Measurements from ENCODE around the gene SLC26A3.

Gene SLC26A3

GRCh38 chr7:107751113-107751512 is 51.9 kb downstream of the SLC26A3 start:
- DNase-seq (ENCODE audit: low read depth, low spot score) = no peak

GRCh38 chr7:107746006-107746405 is 57.0 kb downstream of the SLC26A3 start:
- no peak for DNase-seq (ENCODE audit: low read depth, low spot score)

- no peak for DNase-seq (ENCODE audit: low read depth, low spot score)
These were observed 58.7 kb downstream of the SLC26A3 start for GRCh38 chr7:107744345-107744750.

GRCh38 chr7:107743567-107744344 is 59.3 kb downstream of the SLC26A3 start, which contains the start of gene CBLL1:
TSS of gene CBLL1 (plus strand) at chr7:107744142. CDS start at chr7:107744164, 22 bp downstream.
- DNase-seq (ENCODE audit: low read depth, low spot score) = peak; percentile 90

GRCh38 chr7:107742678-107743566 is 60.1 kb downstream of the SLC26A3 start:
- DNase-seq (ENCODE audit: low read depth, low spot score) = no peak

GRCh38 chr7:107728276-107728675 is 74.7 kb downstream of the SLC26A3 start:
- no peak for DNase-seq (ENCODE audit: low read depth, low spot score)

- no peak for DNase-seq (ENCODE audit: low read depth, low spot score)
These were observed 76.5 kb downstream of the SLC26A3 start for GRCh38 chr7:107726356-107727130.

- DNase-seq (ENCODE audit: low read depth, low spot score) = peak; percentile 36
These were observed 77.8 kb downstream of the SLC26A3 start for GRCh38 chr7:107725138-107725740.

GRCh38 chr7:107723255-107723654 is 79.8 kb downstream of the SLC26A3 start:
- DNase-seq (ENCODE audit: low read depth, low spot score) = no peak

- no peak for DNase-seq (ENCODE audit: low read depth, low spot score)
These were observed 81.7 kb downstream of the SLC26A3 start for GRCh38 chr7:107721286-107721685.

- DNase-seq (ENCODE audit: low read depth, low spot score) = no peak
These were observed 84.4 kb downstream of the SLC26A3 start for GRCh38 chr7:107718456-107719193.

- no peak for DNase-seq (ENCODE audit: low read depth, low spot score)
These were observed 87.5 kb downstream of the SLC26A3 start for GRCh38 chr7:107715531-107715930.

Data from smooth muscle cell of the brain vasculature (primary cell).